Ascending aorta (tissue), 2 donors: ENCODE results near the gene FAM107A. TPM values are rescaled to one million over a fixed set of nuclear protein-coding genes. Genes with fewer than 3 reads are reported as not detected.

Experiments used
- DNase-seq, 2 donors: peaks; one replicate each; pipeline ENCODE4 v3.0.0-alpha.2; 2019; ENCODE audit warnings: low spot score in 2 of 2
- H3K27ac ChIP-seq, 2 donors: fragments of 200-600 bp; sonication (generic); one replicate each; pipeline ENCODE4 v1.5.1; 2016 to 2017; ENCODE audit warnings: mild to moderate bottlenecking in 1 of 2
- H3K27me3 ChIP-seq: fragments of 200-600 bp; sonication (generic); one replicate; pipeline ENCODE4 v1.5.1; 2017
- H3K36me3 ChIP-seq, 2 donors: fragments of 200-600 bp; sonication (generic); one replicate each; pipeline ENCODE4 v1.5.1; 2016
- H3K4me1 ChIP-seq, 2 donors: fragments of 200-600 bp; sonication (generic); one replicate each; pipeline ENCODE4 v1.5.1; 2016 to 2017; ENCODE audit warnings: mild to moderate bottlenecking in 1 of 2
- H3K4me3 ChIP-seq, 2 donors: fragments of 200-600 bp; sonication (generic); one replicate each; pipeline ENCODE4 v1.5.1; 2016 to 2017; ENCODE audit warnings: mild to moderate bottlenecking in 1 of 2
- H3K9me3 ChIP-seq, 2 donors: fragments of 200-600 bp; sonication (generic); one replicate each; pipeline ENCODE4 v1.5.1; 2016
- CTCF ChIP-seq, 3 experiments: fragments of 200-600 bp in 2 of 3; fragments of 450-650 bp in 1 of 3; sonication (generic) in 2 of 3; IDR thresholded peaks; one replicate each; pipeline ENCODE4 v1.5.1; 2016 to 2019; ENCODE audit warnings: antibody characterized with exemption in 3 of 3, mild to moderate bottlenecking in 1 of 3, moderate library complexity in 1 of 3
- intact Hi-C: fragments of 100-400 bp; cut with DNase I; formaldehyde crosslinking; loops from one replicate; pipeline ENCODE4 v1.15.1; 2023
- total RNA-seq: library from RNA; depleted of rRNA; stranded (reverse); fragments of >200 nt; gene quantifications from one replicate; pipeline ENCODE4 v1.1.0, GENCODE V29; 2016

The FAM107A gene
- total RNA-seq, 1 donor from 2014 or later, result 93.4 TPM

GRCh38 chr3:58524326-58524888 lies 52.8 kb downstream of the FAM107A start:
- DNase-seq, result no peak
- Histone ChIP-seq H3K4me1 (no peaks in the 10 kb centered on the region), H3K27me3 (no peaks in the 10 kb centered on the region), H3K9me3 (no peaks in the 10 kb centered on the region), H3K27ac (no peak overlapping the region), H3K4me3 (no peak overlapping the region), H3K36me3 (peaks cover 28 to 71% of the 10 kb centered on the region in 2 donors)
- intact Hi-C loops, result no loop called here
- TF ChIP-seq CTCF (IDR thresholded peaks at IDR 0.05), result no peak

- H3K4me1 ChIP-seq, result no peaks in the 10 kb centered on the region
- no peak overlapping the region for H3K27ac ChIP-seq
- no peak for DNase-seq
- H3K36me3 ChIP-seq, result peaks cover 32 to 75% of the 10 kb centered on the region in 2 donors
- intact Hi-C loops, result no loop called here
- no peak overlapping the region for H3K4me3 ChIP-seq
- H3K27me3 ChIP-seq, result no peaks in the 10 kb centered on the region
- TF ChIP-seq CTCF (IDR thresholded peaks at IDR 0.05), result no peak
- H3K9me3 ChIP-seq, result no peaks in the 10 kb centered on the region
Observed at GRCh38 chr3:58522759-58523425, 54.3 kb downstream of the FAM107A start.

- Histone ChIP-seq H3K36me3 (peaks cover 38 to 71% of the 10 kb centered on the region in 2 donors), H3K4me1 (no peaks in the 10 kb centered on the region), H3K4me3 (no peak overlapping the region), H3K27ac (no peak overlapping the region), H3K27me3 (no peaks in the 10 kb centered on the region), H3K9me3 (no peaks in the 10 kb centered on the region)
- DNase-seq, result no peak
- no peak for TF ChIP-seq CTCF (IDR thresholded peaks at IDR 0.05)
- intact Hi-C loops, result no loop called here
Observed at GRCh38 chr3:58521917-58522631, 55.1 kb downstream of the FAM107A start.

- Histone ChIP-seq H3K4me3 (no peak overlapping the region), H3K9me3 (no peaks in the 10 kb centered on the region), H3K36me3 (peaks cover 45 to 70% of the 10 kb centered on the region in 2 donors), H3K27ac (no peak overlapping the region), H3K4me1 (no peaks in the 10 kb centered on the region), H3K27me3 (no peaks in the 10 kb centered on the region)
- intact Hi-C loops, result no loop called here
- no peak for TF ChIP-seq CTCF (IDR thresholded peaks at IDR 0.05)
- DNase-seq, result no peak
Observed at GRCh38 chr3:58521336-58521670, 55.9 kb downstream of the FAM107A start.

GRCh38 chr3:58520403-58521335 lies 56.5 kb downstream of the FAM107A start:
- TF ChIP-seq CTCF (IDR thresholded peaks at IDR 0.05), result no peak
- Histone ChIP-seq H3K36me3 (peaks cover 51 to 71% of the 10 kb centered on the region in 2 donors), H3K4me3 (no peak overlapping the region), H3K9me3 (no peaks in the 10 kb centered on the region), H3K27me3 (no peaks in the 10 kb centered on the region), H3K4me1 (no peaks in the 10 kb centered on the region), H3K27ac (no peak overlapping the region)
- intact Hi-C loops, result no loop called here
- DNase-seq, result no peak
